GM18861 (cell line): ENCODE data around the gene SIRT3.

Experiments used
- ATAC-seq: cut with Tn5 transposase; IDR thresholded peaks from one replicate; pipeline ENCODE4 v1.9.1; 2021; ENCODE audit not compliant: unreplicated experiment

SIRT3 gene

DNA sequence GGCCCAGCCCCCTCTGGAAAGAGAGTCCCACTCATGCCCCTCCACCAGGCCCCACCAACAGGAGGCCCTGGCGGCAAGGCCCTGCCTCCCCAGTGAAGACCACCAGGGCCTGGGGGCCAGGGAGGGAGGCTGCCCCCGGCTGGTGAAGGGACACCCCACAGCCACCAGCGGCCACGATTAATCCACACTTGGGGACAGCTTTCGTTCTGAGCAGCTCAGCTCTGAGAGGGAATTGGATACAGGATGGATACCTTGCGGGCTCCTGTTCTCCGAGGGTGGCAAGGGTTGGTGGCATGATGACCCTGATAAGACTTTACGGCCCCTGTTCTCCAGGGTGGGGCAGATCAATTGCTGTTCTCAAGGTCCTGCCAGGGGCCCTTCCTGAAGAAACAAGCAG is 35.2 kb upstream of the SIRT3 start:
- ATAC-seq: no peak

DNA sequence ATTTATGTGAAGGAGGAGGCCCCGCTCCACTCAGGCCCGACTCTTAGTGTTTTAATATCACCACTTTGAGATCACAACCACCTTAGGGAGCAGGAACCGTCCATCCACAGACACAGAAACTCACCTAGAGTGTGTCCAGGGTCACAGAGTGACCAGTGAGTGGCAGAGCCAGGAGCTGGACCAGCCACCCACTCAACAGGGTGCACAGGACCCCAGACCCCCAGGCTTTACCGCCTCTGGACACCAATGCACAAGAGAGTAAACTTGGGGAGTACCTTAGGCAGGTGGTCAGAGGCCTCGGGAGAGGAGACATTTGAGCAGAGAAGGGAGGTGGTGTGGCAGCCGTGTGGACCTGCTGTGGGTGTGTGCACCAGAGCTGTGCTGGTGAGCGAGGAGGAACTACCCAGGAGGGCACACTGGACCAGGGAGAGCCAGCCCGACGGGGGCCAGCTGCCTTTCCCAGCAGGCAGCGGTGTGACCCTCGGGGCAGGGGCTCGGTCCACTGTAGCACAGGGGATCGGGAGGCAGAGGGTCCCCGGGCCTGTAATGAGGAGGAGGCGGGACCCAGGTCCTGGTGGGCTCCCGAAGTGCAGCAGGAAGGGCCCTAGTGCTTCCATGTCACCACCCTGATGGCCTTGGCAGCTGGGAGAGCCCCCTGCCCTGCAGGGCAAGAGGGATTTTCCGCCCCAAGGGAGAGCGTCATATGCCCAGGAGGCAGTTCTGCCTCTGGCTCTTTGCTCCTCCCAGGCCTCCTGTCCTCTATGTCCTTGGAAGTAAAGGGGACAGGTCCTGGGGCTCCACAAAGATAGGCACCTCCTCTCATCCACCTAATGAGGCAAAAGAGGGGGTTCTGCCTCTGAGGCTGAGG is 34.5 kb upstream of the SIRT3 start:
- ATAC-seq: no peak

DNA sequence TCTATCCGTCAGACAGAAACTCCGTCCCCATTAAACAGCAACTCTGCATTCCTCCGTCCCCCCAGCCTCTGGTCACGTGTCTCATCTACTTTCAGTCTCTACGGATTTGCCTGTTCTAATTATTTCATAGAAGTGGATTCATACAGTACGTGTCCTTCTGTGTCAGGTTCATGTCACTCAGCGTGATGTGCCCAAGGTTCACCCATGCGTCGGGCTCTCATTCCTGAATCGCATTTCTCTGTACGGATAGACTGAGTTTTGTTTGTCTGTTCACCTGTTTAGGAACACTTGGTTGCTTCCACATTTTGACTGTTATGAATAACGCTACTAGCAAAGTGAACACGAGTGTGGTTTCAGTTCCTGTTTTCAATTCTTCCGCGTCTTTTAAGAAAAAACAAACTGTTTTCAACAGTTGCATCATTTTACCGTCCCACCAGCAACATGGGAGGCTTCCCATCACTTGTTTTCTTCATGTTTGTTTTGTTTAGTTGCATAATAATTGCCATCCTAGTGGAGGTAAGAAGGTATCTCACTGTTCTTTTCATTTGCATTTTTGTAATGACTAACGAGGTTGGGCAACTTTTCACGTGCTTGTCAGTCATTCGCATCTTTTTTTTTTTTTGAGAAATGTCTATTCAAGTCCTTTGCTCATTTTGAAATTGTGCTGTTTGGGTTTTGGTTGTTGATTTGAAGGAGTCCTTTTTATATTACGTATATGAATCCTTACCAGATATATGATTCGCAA is 33.2 kb upstream of the SIRT3 start:
- ATAC-seq: peak; percentile 67

DNA sequence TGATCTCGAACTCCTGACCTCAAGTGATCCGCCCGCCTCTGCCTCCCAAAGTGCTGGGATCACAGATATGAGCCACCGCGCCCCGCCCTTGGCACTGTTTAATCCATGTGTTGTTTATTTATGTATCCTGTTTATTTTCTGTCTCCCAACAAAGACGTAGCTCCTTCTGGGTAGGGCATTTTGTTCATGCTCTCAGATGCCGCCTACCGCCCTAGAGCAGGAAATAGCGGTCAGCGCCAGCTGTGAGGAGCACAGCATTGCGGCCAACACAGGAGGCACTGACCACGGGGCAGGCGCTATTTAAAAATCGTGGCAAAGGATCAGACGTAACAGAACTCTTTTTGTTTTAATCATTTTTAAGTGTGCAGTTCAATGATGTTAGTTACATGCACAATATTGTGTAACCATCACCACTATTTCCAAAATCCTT is 32.6 kb upstream of the SIRT3 start:
- peak; percentile 31 for ATAC-seq

DNA sequence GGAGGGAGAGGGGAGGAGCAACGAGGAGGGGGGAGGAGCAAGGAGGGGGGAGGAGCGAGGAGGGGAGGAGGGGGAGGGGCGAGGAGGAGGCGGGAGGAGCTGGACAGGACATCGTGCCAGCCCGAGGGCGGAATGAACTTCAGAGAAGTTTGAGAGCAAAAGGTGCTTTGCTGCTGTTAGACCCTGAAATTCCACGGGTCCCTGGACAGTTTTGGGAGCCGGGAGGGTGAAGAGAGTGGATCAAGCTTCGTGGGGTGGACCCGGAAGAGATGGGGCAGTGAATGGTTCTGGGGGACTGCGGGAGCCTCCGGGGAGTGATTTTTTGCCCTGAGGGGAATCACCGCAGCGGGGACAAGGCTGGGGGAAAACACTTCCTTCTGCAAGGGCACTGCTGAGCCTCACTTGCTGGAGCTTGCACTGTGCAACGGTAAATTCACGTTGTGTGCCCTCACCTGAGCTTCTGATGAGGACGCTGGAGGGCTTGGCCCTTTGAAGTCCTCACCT is 31.4 kb upstream of the SIRT3 start:
- no peak for ATAC-seq

DNA sequence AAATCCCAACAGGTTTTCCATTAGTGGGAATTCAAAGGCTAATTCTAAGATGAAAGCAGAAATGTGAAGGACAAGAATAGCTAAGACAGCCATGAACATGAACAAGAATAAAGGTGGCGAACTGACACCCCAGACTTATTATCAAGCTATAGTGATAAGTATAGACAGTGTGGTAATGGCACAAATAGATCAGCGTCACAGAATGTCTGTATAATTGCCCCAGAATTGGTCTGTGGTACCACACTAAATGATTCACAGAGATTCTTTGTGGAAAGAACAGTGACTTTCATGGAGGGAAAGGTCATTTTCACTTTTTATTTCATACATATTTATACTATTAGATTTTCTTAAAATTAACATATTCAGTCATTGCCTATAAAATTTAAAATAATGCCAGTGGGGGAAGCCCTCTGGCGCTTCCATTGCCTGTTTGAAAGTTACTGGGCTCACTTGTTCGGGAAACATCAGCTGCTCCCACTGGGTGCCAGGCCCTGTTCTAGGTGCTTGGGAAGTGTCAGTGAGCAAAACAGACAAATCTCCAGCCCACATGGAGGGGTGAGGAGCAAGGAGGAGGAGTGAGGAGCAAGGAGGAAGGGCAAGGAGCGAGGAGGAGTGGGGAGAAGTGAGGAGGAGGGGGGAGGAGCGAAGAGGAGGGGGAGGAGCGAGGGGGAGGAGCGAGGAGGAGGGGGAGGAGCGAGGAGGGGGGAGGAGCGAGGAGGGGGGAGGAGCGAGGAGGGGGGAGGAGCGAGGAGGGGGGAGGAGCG is 30.7 kb upstream of the SIRT3 start:
- ATAC-seq: no peak

DNA sequence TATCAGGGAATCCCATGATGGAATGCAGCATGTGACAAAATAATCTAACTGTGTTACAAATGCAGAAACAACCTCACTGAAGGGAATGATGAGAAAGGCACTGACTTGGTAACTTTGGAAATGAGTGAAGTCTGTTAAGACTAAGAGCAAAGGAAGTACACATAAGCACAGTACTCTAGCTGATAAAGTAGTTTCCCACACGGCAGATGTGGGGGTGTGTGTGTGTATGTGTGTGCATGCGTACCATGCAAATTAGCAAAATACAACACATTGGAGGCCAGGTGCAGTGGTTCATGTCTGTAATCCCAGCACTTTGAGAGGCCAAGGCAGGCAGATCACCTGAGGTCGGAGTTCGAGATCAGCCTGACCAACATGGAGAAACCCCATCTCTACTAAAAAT is 25.5 kb upstream of the SIRT3 start:
- no peak for ATAC-seq

DNA sequence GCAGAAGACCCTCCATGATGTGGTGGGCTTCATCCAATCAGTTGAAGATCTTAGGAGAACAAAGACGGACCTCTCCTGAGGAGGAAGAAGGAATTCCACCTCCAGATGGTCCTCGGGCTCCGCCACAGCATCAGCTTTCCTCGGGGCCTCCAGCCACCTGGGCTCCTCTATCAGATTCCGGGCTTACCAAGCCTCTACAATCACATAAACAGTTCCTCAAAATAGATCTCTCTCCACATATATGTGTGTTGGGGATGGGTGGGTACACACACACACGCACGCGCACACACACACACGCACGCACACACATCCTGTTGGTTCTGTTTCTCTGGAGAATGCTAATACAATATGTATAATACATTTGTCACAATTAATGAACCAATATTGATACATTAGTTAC is 23.3 kb upstream of the SIRT3 start:
- ATAC-seq: no peak

DNA sequence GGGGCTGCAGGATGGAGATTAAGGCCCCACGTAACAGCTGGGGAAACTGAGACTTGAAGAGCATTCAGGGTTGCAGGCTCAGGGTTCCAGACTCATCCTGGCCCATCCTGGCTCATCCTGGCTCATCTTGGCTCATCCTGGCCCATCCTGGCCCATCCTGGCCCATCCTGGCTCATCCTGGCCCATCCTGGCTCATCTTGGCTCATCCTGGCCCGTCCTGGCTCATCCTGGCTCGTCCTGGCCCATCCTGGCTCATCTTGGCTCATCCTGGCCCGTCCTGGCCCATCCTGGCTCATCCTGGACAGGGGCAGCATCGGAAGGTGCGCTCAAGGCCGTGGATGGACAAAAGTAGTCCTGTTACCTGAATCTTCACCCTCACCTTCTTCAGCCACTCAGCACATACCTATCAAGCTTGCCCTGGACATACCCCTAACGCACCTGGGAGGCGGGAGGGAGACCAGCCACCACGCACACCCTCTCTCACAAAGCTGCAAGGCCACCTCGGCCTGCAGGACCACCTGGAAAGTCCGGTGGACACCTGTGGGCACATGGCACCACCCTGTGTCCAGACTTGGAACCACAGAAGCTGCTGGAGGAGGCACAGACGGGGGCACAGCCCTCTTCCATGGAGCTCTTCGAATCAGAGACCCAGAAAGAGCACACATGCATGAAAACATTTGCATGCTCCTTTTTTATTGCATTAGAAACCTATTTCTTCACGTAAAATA is 21.8 kb upstream of the SIRT3 start:
- no peak for ATAC-seq

DNA sequence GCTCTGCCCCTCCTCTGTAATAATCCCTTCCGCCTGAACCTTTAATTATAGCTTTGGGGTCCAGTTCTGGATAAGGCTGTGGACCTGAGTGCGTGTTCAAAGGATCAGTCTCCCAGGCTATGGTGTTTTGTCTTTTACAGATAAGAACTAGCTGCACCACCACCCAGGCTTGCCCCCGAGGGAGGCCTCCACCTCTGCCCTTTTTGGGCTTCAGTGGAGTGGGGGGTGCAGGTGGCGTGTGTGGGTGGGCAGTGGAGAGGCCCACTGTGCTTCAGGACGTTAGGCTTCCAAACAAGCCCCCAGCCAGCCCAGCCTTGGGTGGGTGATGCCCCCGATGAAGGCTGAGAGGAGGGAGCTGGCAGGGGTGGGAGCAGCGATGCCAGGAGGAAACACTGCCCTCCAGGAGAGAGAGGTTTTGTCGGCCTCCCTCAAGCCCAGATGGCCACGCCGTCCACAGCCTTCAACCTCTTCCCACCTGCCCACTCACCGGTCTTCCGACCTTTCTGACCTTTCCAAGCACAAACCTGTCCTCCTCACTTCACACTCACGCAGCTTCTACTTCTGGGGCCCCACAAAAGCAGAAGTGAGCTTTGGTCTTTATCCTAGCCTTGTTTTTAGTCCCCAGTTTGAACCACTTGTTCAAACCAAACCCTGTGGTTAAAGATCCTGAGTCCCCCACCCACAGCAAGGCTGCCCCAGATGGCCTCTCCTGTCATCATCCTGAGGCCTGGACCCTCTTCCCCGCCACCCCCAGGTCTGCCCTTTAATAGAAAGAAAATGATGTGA is 21.0 kb upstream of the SIRT3 start:
- no peak for ATAC-seq

DNA sequence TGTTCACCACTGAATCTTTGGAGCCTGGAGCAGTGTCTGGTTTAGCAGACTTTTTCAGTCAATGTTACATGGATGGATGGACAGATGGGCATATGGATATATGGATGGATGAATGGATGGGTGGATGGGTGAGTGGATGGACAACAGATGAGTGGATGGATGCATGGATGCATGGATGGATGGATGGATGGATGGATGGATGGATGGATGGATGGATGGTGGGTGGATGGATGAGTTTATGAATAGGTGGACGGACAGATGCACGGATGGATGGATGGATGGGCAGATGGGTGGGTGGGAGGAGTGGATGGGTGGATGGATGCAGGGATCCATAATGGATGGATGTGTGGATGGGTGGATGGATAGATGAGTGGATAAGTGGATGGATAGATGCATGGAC is 19.7 kb upstream of the SIRT3 start:
- no peak for ATAC-seq

DNA sequence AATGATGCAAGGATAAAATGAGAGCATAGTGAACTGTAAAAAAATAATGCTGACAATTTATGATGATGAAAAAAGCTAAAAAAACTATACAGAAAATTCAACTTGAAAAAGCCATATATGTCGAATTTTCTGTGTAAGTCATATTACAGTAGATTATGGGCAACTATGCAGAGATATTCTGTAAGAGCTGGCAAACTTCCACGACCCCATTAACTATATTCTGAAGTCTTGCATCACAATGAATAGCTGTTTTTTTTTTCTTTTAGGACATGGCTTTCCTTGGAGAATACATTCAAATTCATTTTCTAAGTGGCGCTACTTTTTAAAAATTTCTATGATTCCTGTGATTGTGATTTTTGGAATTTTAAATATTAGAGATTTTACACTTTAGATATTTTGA is 19.0 kb upstream of the SIRT3 start:
- ATAC-seq: no peak

DNA sequence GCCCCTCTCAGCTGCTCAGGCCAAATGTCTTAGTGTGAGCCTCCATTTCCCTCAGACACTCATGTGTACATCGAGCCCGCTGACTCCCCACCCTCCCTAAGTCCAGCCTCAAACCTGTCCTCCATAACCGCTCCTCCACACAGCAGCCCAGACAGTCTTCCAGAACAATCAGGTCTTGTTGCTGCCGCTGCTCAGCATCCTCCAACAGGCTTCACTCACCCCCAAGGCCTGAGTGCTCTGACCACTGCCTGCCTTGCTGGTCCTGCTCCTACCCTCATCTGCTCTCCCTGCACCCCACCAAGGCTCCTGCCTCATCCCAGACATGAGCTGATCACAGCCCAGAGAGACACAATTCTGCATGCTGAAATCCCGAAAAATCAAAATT is 17.7 kb upstream of the SIRT3 start:
- no peak for ATAC-seq

DNA sequence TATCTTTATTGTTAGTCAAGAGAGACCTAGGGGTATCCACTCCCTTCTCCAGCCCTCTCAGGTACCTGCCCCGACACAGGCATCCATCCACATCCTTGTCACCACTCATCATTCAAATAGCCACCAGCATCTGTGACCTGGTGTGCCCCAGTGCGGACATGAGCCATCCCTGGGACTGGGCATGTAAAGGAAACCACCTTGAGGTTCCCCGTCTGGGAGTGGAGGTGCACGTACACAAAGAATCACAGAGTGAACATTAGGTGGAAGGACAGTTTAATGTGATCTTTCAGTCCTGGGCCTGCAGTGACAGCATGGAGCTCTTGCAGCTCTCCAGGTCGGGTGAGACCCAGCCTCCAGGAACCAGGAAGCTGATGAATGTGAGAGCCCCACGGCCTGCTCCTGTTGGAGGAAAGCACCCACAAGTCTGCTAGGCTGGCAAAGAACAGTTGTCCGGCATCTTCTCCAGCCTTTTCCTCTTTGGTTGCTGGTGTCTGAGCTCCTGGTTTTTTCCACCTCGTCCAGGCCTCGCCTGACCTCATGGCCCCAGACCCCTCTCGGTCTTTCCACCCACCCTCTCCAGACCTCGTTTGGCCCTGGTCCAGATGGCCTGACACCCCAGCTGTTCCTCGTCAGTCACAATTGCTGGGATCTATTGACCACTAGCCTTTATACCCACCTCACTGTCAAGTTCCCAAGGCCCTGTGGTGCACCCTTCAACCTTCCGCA is 17.2 kb upstream of the SIRT3 start:
- ATAC-seq: no peak

DNA sequence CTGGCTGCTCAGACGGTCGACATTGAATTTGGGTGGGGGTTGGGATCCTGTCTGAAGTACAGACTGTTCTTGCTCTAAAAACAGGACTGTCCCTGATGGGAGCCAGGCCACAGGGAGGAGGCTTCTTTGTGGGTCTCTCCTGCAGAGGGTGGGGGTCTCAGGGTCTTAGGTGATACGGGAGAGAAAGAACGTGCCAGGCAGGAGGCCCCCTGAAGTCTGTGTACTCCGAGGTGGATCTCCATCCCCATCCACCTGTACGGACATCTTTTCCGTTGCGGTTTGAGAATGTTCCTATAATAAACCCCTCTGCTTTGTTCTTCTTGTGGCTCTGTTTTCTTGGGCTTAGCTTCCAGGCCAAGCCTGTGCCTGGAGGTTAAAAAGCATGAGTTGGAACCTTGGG is 16.5 kb upstream of the SIRT3 start:
- no peak for ATAC-seq

DNA sequence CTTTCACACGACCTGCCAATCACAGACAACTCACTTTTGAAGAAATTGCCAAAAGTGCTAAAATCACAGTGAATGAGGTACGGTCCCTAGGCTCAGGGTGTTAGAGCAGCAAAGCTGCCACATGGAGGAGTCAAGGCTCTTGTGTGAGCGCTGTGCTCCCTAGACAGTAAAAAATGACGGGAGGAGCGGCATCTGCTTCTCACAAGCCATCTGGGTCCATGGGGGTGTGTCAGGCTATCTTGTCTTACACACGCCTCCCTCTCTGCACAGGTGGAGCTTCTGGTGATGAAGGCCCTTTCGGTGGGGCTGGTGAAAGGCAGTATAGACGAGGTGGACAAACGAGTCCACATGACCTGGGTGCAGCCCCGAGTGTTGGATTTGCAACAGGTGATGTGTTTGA is 15.4 kb upstream of the SIRT3 start:
- ATAC-seq: no peak

DNA sequence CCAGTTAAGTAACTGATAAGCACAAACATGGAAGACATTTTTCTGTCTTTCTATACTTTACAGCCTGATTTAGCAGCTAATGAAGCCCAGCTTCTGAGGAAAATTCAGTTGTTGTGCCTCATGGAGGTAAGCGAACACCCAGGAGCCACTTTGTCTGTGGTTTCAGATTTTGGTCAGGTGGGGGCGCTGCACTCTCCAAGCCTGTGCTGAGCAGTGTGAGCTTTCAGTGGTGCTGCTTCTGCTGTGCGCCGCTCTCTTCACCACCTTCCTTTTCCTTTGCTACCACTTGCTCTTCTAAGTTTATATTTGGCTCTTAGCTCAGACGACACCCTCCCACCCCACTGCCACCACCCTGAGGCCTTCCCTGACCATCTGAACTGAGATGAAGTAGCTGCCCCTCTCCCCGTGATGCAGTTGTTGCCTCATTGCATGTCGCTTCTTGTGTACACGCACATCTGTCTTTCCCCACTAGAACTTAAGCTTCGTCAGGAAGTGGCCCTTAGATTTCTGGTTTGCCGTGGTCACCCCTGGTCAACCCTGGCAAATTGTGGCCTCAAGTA is 14.7 kb upstream of the SIRT3 start:
- no peak for ATAC-seq

DNA sequence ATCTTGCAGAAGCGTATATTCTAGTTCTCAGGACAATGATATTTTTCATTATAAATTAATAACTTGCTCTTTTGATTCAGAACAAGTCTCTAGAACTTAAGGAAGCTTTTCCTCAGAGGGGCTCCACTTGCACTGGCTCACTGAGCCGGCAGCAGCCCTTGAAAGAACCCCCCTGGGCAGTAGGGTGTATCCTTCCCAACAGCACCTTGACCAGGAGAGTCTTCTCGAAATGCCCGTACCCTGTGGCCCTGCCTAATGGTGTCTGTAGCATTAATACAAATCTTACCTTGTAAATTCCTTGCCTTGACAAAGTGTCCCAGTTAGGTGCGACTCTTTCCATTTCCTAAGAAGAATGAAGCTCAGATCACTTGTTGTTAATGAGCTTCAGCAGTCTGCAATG is 14.1 kb upstream of the SIRT3 start:
- no peak for ATAC-seq

DNA sequence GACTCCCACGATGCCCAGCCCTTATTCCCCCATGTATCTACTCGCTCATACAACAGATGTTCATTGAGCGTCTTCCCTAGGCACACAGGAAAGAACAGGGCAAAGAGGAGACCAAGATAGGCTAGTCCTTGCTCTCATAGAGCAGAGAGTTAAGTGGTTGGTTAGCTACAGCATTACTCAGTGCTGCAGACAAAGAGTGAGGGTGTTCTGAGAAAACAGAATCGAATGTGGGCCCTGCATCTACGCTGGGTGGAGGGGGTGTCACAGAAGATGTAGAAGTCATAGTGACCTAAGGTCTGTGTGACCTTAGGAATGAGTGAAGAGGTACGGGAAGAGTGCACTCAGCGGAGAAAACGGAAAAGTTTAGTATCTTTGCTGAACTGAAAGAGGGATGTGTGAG is 12.9 kb upstream of the SIRT3 start:
- no peak for ATAC-seq
